SIG-M5 treated with dmso at 0.1 percent for 504 hours (cell line): ENCODE measurements around the gene RPS6KA2.

ENCODE experiments used
- DNase-seq: peaks from one replicate; lab custom pipeline; 2025; ENCODE audit not compliant: unreplicated experiment; lab: John Stamatoyannopoulos, UW

The RPS6KA2 gene

DNA sequence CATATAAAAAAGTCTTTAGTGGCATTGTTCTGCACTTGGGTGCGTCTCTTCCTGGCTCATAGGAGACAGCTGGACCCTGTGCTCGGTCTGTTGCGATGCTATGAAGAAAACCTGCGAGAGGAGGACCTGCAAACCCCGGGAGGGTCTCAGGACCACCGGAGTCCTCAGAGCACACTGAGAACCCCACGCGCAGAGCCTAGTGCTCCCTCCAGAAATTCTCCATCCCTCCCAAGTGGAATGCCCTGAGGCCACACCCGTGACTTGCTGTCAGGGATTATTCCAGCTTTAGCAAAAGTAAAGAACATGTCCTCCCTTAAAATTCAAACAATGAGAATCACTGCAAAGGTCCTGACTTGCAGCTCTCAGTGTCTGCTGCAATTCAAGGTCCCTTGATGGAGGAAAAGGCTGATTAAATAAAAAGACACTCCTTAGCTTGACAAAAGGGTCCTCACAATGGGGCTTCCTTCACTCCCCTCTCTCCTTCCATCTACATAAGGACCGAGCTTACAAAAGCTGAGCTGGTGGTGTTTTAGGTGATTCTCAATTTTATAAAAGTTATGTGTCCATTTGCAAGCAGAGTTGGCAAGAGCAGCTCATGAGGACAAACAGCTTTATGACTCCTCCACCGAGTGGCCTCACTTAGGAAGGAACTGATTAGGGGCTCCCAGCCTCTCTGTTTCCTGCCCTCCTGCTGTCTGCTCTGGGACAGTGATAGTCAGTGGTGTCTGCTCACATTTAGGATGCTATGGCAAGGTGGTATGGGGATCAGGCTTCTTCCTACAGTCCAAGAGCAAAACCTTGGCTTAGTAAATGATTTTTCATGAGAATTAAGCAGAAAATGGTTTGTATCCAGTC lies 137.5 kb downstream of the RPS6KA2 start:
- DNase-seq: no peak

DNA sequence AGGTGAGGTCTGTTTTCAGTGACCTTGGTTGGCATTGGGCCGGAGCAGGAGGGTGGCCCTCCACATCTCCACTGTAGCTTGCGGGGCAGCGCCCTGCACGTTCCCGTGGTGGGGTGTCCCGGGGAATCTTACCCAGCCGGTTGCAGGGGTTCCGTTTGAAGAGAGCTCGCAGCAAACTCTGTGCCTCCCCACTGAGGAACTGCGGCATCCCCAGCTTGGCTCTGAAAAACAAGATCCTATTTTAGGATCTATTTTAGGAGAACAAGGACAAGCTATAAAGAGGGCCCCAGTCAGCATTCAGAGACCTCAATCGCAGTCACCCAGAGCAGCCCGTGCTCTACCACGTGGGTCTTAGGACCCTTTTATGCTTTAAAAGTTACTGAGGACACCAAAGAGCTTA lies 138.3 kb downstream of the RPS6KA2 start:
- no peak for DNase-seq

DNA sequence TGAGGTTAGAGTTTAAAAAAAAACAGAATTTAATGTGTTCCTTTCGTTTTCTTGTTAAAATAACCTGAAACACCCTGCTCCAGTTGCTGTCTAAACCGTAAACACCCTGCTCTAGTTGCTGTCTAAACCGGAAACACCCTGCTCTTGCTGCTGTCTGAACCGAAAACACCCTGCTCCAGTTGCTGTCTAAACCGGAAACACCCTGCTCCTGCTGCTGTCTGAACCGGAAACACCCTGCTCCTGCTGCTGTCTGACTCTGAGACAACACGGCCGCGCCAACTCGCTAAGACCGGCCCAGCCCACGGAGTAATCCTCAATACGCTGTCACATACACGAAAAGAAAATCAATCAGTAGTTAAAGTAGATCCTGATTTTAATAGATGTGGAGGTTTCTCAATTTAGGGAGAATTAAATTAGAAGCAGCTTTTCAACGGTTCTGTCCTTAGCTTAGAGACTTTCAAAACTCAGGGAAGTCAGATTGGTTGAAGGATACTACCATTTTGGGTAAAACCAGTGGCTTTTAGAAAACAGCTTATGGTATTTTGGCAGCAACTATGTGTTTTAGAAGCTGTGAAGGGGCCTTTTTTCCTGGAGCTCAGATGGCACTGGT lies 138.9 kb downstream of the RPS6KA2 start:
- DNase-seq: no peak

- DNase-seq: no peak
Measured at GRCh38 chr6:166487148-166487547, 139.9 kb downstream of the RPS6KA2 start.

DNA sequence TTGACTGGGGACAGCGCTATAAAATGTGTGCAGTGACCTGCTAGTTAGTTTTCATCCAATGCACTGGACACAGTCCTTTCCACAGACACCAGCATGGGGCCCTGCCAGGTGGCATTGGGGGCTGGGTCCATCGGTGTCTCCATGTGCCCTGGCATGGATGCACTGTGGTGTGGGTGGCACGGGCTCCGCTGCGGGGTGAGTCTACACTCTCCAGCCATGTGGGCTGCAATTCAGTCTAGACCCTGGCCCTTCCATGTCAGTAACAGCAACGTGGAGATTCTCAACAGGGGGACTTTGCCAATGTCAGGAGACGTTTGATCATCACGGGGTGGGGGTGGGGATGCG lies 140.5 kb downstream of the RPS6KA2 start:
- no peak for DNase-seq

- DNase-seq: no peak
Measured at GRCh38 chr6:166485651-166486535, 141.2 kb downstream of the RPS6KA2 start.

DNA sequence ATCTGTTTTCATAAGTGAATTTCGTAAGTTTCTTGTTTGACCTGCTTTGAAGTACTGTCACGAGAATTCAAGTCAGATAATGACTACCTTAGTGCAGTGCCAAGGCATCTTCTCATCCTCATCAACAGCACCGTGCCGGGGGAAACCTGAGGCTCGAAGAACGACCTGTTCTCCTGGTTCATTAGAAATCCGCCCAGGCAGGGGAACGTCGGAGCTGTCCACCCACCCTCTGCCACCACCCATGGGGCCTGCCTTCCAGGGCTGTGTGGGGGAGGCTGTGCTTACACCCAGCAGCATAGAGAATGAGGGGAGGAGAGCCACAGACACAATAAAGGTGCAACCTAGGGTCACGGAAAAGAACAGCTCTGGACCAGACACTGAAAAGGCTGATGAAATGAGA lies 142.2 kb downstream of the RPS6KA2 start:
- DNase-seq: no peak

GRCh38 chr6:166483573-166484250 lies 143.3 kb downstream of the RPS6KA2 start:
- DNase-seq: no peak

GRCh38 chr6:166483026-166483425 lies 144.0 kb downstream of the RPS6KA2 start:
- no peak for DNase-seq

GRCh38 chr6:166478782-166479592 lies 148.1 kb downstream of the RPS6KA2 start:
- DNase-seq: no peak

GRCh38 chr6:166477647-166478365 lies 149.2 kb downstream of the RPS6KA2 start:
- DNase-seq: no peak

DNA sequence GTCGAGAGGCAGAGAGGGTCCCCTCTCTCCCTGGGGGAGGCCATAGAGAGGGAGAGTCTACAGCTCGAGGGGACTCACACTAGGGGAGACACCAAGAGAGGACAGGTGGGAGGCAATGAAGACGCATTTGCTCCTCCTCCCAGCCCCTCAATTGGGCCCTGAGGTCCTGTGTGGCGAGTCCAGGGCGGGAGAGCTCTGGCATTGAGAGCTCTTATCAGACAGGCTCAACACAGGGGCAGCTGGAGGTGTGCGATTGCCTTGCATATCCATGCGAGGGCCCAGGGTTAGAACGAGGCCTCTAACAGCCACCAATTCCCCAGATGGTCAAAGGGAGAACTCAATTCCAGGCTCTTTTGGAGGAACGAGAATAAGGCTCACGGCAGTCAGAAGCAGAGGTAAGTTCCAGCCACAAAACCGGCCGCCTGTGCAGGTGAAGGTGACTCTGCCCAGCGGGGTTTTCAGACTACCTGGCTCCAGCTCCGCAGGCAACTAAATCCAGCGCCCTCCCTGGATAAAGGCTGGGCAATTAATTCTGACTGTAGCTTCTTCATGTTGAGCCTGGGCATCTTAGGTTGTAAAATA lies 150.3 kb downstream of the RPS6KA2 start:
- no peak for DNase-seq

GRCh38 chr6:166476061-166476591 lies 150.9 kb downstream of the RPS6KA2 start:
- DNase-seq: no peak

DNA sequence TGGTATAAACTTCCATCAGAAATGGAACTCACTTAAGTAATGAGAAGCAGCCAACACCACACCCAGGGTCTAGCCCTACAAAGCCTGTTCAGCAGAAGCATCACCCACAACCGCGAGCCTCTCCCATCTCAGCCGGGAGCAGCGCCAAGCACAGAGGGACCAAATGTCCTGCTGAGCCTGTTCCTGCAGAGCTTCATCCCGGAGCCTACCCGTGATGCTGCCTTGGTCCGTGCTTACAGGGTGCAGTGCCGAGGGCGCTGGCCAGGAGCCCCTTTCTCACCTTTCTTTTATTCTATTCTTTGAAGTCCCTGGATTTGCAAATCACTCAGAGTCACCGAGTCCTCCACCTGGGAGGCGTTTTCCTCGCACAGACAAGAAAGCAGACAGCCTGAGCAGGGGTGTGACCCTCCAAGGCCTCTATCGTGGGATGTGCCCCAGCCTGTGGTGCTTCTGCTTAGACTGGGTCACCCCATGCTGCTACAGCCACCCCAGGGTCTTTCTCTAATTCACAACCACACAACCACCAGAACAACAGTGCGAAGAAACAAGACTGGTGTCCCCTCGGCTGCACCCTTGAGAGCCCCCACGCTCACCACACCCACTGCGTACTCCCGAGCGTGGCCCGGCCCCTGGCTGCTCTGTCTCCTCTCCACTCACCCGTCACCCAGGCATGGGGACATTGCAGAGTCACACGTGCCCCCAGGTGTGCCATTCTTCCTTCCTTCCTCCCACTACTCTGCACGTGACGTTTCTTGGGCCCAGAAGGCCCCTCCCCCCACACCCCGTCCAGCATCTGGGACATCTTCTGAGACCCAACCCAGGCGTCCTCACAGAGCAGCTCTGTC lies 152.1 kb downstream of the RPS6KA2 start:
- no peak for DNase-seq

DNA sequence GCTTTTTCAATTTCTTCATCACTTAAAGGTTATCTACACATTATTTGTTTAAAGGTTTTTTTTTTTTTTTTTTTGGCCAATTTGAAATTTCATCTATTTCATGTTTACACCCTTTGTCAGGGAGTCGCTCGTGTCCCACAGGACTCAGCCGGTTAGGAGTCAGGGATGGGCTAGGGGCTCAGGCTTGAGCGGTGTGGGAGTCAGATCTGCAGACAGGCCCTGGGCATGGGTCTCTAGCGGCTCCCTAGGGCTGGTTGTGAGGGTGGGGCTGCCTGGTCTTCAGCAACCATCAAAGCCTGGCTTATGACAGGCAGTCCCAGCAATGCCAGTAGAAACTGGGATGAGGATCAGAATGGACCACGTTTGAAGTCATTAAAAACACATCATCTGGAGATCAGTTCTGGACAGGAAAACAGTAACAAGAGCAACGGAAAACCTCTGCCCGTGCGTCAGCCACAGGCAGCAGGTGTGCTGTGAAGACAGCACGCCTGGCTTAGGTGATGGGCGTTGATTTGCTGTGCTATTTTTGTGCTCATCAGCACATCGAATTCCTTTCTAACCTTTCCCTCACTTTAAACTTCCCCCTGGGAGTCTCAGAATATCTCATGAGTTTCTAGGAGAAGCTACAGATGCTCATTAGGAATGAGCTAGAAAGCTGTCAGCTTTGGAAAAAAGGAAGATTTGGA lies 153.0 kb downstream of the RPS6KA2 start:
- no peak for DNase-seq

- DNase-seq: no peak
Measured at GRCh38 chr6:166472636-166473035, 154.4 kb downstream of the RPS6KA2 start.

- DNase-seq: no peak
Measured at GRCh38 chr6:166471797-166472260, 155.2 kb downstream of the RPS6KA2 start.
